Loucy (cell line): ENCODE measurements around the gene PEAR1.

Source experiments
- EZH2phosphoT487 ChIP-seq: fragments of 200-600 bp; IDR thresholded peaks from 2 replicates; pipeline ENCODE4 v1.6.1; 2018; ENCODE audit warnings: antibody characterized with exemption, mild to moderate bottlenecking, moderate library complexity, borderline replicate concordance
- TF ChIP-seq, protein P1 (sequence below): fragments of 200-600 bp; sonication (generic); conservative IDR thresholded peaks from 2 replicates; pipeline ENCODE4 v1.5.1; 2014; ENCODE audit warnings: mild to moderate bottlenecking, antibody characterized with exemption, low read length

DNA sequence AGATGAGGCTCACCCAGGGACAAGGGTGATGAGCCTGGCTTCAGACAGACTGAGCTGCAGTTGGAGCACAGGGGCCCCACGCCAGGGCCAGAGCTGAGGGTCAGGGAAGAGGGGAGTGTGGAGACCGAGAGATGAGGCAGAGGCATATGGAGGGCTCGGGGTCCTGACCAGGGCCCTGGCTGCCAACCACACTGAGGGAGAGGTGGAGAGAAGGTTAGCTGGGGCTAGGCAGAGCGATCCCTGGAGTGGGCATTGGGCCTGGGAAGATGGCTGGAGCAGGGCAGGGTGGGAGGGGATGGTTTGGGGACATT, 8.0 kb downstream of the PEAR1 start:
- TF ChIP-seq, protein P1, sequence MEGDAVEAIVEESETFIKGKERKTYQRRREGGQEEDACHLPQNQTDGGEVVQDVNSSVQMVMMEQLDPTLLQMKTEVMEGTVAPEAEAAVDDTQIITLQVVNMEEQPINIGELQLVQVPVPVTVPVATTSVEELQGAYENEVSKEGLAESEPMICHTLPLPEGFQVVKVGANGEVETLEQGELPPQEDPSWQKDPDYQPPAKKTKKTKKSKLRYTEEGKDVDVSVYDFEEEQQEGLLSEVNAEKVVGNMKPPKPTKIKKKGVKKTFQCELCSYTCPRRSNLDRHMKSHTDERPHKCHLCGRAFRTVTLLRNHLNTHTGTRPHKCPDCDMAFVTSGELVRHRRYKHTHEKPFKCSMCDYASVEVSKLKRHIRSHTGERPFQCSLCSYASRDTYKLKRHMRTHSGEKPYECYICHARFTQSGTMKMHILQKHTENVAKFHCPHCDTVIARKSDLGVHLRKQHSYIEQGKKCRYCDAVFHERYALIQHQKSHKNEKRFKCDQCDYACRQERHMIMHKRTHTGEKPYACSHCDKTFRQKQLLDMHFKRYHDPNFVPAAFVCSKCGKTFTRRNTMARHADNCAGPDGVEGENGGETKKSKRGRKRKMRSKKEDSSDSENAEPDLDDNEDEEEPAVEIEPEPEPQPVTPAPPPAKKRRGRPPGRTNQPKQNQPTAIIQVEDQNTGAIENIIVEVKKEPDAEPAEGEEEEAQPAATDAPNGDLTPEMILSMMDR, result no peak
- TF ChIP-seq EZH2phosphoT487, result no peak
